MM.1S (cell line): Measurements from ENCODE around the gene SLC36A4.
"Not testable (repeated sequence)": the region's sequence is repeated elsewhere in the genome, so short reads cannot be mapped to it uniquely, and the experiment has no call there.

Source experiments
- DNase-seq: peaks from one replicate; pipeline ENCODE4 v3.0.0-alpha.2; 2015
- H2AFZ ChIP-seq: fragments of 300-600 bp; sonication (generic); 2 replicates; pipeline ENCODE4 v1.6.0; 2016; ENCODE audit warnings: antibody characterized with exemption, low read length
- H3F3A ChIP-seq: fragments of 300-600 bp; sonication (generic); 2 replicates; pipeline ENCODE4 v1.6.1; 2016; ENCODE audit warnings: mild to moderate bottlenecking, antibody characterized with exemption, low read length, moderate library complexity, mixed read lengths; ENCODE audit not compliant: insufficient read depth
- H3K27ac ChIP-seq: fragments of 300-600 bp; sonication (generic); 2 replicates; pipeline ENCODE4 v1.5.1; 2016; ENCODE audit warnings: mild to moderate bottlenecking, low read length
- H3K27me3 ChIP-seq: fragments of 300-600 bp; sonication (generic); replicated peaks from 2 replicates; pipeline ENCODE4 v1.6.0; 2016; ENCODE audit warnings: low read length; ENCODE audit not compliant: insufficient read depth
- H3K36me3 ChIP-seq: fragments of 300-600 bp; sonication (generic); replicated peaks from 2 replicates; pipeline ENCODE4 v1.6.1; 2016; ENCODE audit warnings: mild to moderate bottlenecking, low read length, mixed read lengths; ENCODE audit not compliant: insufficient read depth
- H3K4me1 ChIP-seq: fragments of 300-600 bp; sonication (generic); 2 replicates; pipeline ENCODE4 v1.6.1; 2016; ENCODE audit warnings: low read length, mixed read lengths
- H3K4me2 ChIP-seq: fragments of 300-600 bp; sonication (generic); 2 replicates; pipeline ENCODE4 v1.6.0; 2016; ENCODE audit warnings: low read depth, low read length
- H3K4me3 ChIP-seq: fragments of 300-600 bp; sonication (generic); 2 replicates; pipeline ENCODE4 v1.5.1; 2016; ENCODE audit warnings: low read length, mixed read lengths
- H3K79me2 ChIP-seq: fragments of 300-600 bp; sonication (generic); 2 replicates; pipeline ENCODE4 v1.6.1; 2016; ENCODE audit warnings: mixed run types, low read length, mixed read lengths
- H3K9ac ChIP-seq: fragments of 300-600 bp; sonication (generic); 2 replicates; pipeline ENCODE4 v1.6.1; 2016; ENCODE audit warnings: low read length, mixed read lengths
- H3K9me2 ChIP-seq: fragments of 300-600 bp; sonication (generic); replicated peaks from 2 replicates; pipeline ENCODE4 v1.6.1; 2016; ENCODE audit warnings: mild to moderate bottlenecking, low read length, mixed read lengths; ENCODE audit not compliant: insufficient read depth
- H3K9me3 ChIP-seq: fragments of 300-600 bp; sonication (generic); replicated peaks from 2 replicates; pipeline ENCODE4 v1.6.1; 2016; ENCODE audit warnings: mild to moderate bottlenecking, low read length, mixed read lengths; ENCODE audit not compliant: insufficient read depth
- H4K20me1 ChIP-seq: fragments of 300-600 bp; sonication (generic); 2 replicates; pipeline ENCODE4 v1.6.1; 2016; ENCODE audit warnings: mild to moderate bottlenecking, low read length, moderate library complexity, mixed read lengths; ENCODE audit not compliant: insufficient read depth
- EZH2 ChIP-seq: fragments of 300-600 bp; sonication (generic); optimal IDR thresholded peaks from 2 replicates; pipeline ENCODE3; 2017; ENCODE audit warnings: low read depth, mild to moderate bottlenecking, antibody characterized with exemption, low read length, mixed read lengths
- EZH2phosphoT487 ChIP-seq: fragments of 300-600 bp; sonication (generic); IDR thresholded peaks from 2 replicates; pipeline ENCODE4 v1.6.1; 2018; ENCODE audit warnings: antibody characterized with exemption, low read length
- TF ChIP-seq, protein P1 (sequence below): fragments of 300-600 bp; sonication (generic); IDR thresholded peaks from 2 replicates; pipeline ENCODE4 v1.5.1; 2016; ENCODE audit warnings: antibody characterized with exemption, low read length, mixed read lengths

The SLC36A4 gene

DNA sequence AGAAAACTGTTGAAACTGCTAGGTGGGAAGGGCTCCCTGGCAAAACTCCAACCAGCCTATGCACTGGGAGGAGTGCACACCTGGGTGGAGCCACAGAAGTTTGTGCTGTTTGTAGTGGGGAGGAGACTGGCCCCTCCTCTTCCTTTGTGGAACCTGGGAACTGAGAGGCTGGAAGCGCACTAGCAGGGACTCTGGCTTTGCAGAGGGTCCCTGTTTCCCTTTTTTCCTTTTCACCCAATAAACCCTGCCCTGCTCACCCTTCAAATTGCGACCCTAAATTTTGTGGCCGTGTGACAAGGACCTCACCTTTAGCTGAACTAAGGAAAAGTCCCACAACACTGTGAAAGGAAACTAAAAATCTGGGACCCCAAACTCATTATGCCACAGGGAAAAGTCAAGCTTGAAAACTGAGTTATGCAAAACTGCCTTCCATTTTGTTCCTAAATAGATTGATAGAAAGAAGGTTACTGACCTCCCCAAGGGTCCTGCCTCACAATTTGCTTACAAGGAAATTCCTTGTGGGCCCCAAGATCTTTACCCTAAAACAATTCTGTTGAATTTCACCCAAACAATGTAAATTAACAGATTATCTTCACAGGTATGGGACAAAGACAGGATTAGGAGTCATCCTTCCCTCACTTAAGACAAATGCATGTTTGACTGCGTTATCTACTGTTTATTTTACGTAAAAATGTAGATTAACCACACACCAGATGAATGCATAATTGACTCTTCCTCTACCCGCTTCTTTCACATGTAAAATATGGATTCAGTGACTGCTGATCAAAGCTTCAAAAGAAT lies 81.0 kb downstream of the SLC36A4 start:
- Histone ChIP-seq H3F3A (no peaks in the 10 kb centered on the region), H3K9ac (no peak overlapping the region), H3K27ac (no peak overlapping the region), H3K9me3 (no peaks in the 10 kb centered on the region), H3K9me2 (no peaks in the 10 kb centered on the region), H3K4me3 (no peak overlapping the region), H3K36me3 (no peaks in the 10 kb centered on the region), H4K20me1 (no peaks in the 10 kb centered on the region), H2AFZ (no peak overlapping the region), H3K79me2 (no peaks in the 10 kb centered on the region), H3K27me3 (no peaks in the 10 kb centered on the region), H3K4me1 (no peaks in the 10 kb centered on the region), H3K4me2 (no peak overlapping the region)
- TF ChIP-seq, protein P1, sequence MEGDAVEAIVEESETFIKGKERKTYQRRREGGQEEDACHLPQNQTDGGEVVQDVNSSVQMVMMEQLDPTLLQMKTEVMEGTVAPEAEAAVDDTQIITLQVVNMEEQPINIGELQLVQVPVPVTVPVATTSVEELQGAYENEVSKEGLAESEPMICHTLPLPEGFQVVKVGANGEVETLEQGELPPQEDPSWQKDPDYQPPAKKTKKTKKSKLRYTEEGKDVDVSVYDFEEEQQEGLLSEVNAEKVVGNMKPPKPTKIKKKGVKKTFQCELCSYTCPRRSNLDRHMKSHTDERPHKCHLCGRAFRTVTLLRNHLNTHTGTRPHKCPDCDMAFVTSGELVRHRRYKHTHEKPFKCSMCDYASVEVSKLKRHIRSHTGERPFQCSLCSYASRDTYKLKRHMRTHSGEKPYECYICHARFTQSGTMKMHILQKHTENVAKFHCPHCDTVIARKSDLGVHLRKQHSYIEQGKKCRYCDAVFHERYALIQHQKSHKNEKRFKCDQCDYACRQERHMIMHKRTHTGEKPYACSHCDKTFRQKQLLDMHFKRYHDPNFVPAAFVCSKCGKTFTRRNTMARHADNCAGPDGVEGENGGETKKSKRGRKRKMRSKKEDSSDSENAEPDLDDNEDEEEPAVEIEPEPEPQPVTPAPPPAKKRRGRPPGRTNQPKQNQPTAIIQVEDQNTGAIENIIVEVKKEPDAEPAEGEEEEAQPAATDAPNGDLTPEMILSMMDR, result no peak
- no peak for TF ChIP-seq EZH2phosphoT487
- no peak for TF ChIP-seq EZH2
- DNase-seq, result no peak

DNA sequence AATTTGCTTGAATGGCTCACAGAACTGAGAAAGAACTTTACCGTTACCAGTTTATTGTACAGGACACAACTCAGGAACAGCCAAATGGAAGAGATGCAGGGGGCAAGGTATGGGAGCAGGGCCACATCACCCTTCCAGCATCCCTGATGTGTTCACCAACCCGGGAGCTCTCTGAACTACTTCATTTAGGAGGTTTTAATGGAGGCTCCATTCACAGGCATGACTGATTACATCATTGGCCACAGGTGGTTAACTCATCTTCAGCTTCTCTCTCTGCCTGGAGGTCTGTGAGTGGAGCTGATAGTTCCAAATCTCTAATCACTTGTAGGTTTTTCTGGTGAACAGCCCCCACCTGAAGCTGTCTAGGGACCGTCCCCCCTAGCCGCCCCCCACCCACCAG lies 83.5 kb downstream of the SLC36A4 start:
- Histone ChIP-seq H3K9me3 (no peaks in the 10 kb centered on the region), H3K27ac (no peak overlapping the region), H3K79me2 (no peaks in the 10 kb centered on the region), H4K20me1 (no peaks in the 10 kb centered on the region), H3K4me2 (no peak overlapping the region), H3K4me3 (no peak overlapping the region), H3F3A (no peaks in the 10 kb centered on the region), H3K27me3 (no peaks in the 10 kb centered on the region), H3K36me3 (no peaks in the 10 kb centered on the region), H2AFZ (no peak overlapping the region), H3K9me2 (no peaks in the 10 kb centered on the region), H3K4me1 (no peaks in the 10 kb centered on the region), H3K9ac (no peak overlapping the region)
- TF ChIP-seq EZH2, result no peak
- TF ChIP-seq, protein P1, result no peak
- no peak for TF ChIP-seq EZH2phosphoT487
- DNase-seq, result no peak

DNA sequence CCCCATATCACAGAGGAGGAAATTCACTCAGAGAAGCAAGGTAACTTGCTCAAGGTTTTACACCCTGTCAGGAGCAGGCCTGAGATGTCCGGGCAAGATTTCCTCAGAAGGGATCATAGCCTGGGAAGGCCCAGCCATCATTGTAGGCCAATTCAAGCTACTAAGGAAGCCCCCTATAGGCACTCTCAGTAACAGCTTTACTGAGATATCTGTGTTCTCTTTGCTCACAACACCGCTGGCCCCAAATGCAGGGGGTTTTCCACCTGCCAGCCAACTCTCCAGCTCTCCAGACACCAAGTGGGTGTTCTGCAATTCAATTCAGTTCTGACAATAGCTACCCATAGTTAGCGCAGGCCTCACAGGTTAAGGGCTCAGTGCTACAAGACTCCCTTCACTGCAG lies 84.0 kb downstream of the SLC36A4 start:
- Histone ChIP-seq H3K4me1 (no peaks in the 10 kb centered on the region), H3K4me3 (no peak overlapping the region), H3K4me2 (no peak overlapping the region), H3K27ac (no peak overlapping the region), H3K79me2 (no peaks in the 10 kb centered on the region), H3K9ac (no peak overlapping the region), H3K9me3 (no peaks in the 10 kb centered on the region), H2AFZ (no peak overlapping the region), H3K27me3 (no peaks in the 10 kb centered on the region), H3K9me2 (no peaks in the 10 kb centered on the region), H3F3A (no peaks in the 10 kb centered on the region), H3K36me3 (no peaks in the 10 kb centered on the region), H4K20me1 (no peaks in the 10 kb centered on the region)
- TF ChIP-seq EZH2phosphoT487 (no peak), EZH2 (no peak)
- TF ChIP-seq, protein P1, result no peak
- no peak for DNase-seq

DNA sequence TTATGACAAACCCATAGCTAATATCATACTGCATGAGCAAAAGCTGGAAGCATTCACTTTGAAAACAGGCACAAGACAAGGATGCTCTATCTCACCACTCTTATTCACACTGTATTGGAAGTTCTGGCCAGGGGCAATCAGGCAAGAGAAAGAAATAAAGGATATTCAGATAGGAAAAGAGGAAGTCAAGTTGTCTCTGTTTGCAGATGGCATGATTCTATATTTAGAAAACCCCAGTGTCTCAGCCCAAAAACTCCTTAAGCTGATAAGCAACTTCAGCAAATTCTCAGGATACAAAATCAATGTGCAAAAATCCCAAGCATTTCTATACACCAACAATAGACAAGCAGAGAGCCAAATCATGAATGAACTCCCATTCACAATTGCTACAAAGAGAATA lies 86.6 kb downstream of the SLC36A4 start:
- not testable (repeated sequence) for H3K9me2 ChIP-seq, H3K9ac ChIP-seq, H4K20me1 ChIP-seq, H3K9me3 ChIP-seq, H3K27me3 ChIP-seq, H2AFZ ChIP-seq, H3K4me2 ChIP-seq, H3K4me1 ChIP-seq, H3K27ac ChIP-seq, H3K79me2 ChIP-seq, H3K36me3 ChIP-seq, H3F3A ChIP-seq, H3K4me3 ChIP-seq, DNase-seq
